Inferior parietal cortex (tissue), 1 donor: Measurements from ENCODE around the gene ANO1.

Experiments used
- DNase-seq: peaks from one replicate; pipeline ENCODE4 v3.0.0-alpha.2; 2016; ENCODE audit errors: extremely low spot score

ANO1 gene

GRCh38 chr11:70095541-70096252, 17.6 kb downstream of the ANO1 start:
- DNase-seq: no peak

GRCh38 chr11:70097783-70098563, 19.9 kb downstream of the ANO1 start:
- DNase-seq: no peak

GRCh38 chr11:70098936-70099335, 20.8 kb downstream of the ANO1 start:
- DNase-seq: no peak

- DNase-seq: no peak
Observed at GRCh38 chr11:70099578-70100279, 21.6 kb downstream of the ANO1 start.

GRCh38 chr11:70100280-70100603, 22.1 kb downstream of the ANO1 start:
- DNase-seq: no peak

GRCh38 chr11:70100791-70101190, 22.7 kb downstream of the ANO1 start:
- no peak for DNase-seq

GRCh38 chr11:70103256-70103975, 25.3 kb downstream of the ANO1 start:
- DNase-seq: no peak

- no peak for DNase-seq
Observed at GRCh38 chr11:70104419-70104818, 26.3 kb downstream of the ANO1 start.

- DNase-seq: no peak
Observed at GRCh38 chr11:70104961-70105360, 26.8 kb downstream of the ANO1 start.

GRCh38 chr11:70105369-70105754, 27.2 kb downstream of the ANO1 start:
- DNase-seq: no peak

GRCh38 chr11:70105755-70106571, 27.8 kb downstream of the ANO1 start:
- DNase-seq: no peak

GRCh38 chr11:70106757-70107156, 28.6 kb downstream of the ANO1 start:
- no peak for DNase-seq

GRCh38 chr11:70107191-70107590, 29.1 kb downstream of the ANO1 start:
- DNase-seq: no peak

- no peak for DNase-seq
Observed at GRCh38 chr11:70107756-70108155, 29.6 kb downstream of the ANO1 start.

- no peak for DNase-seq
Observed at GRCh38 chr11:70108250-70108649, 30.1 kb downstream of the ANO1 start.

- DNase-seq: no peak
Observed at GRCh38 chr11:70109006-70109405, 30.9 kb downstream of the ANO1 start.

- DNase-seq: no peak
Observed at GRCh38 chr11:70109903-70110302, 31.8 kb downstream of the ANO1 start.

GRCh38 chr11:70110538-70111055, 32.5 kb downstream of the ANO1 start:
- no peak for DNase-seq

- no peak for DNase-seq
Observed at GRCh38 chr11:70111269-70112016, 33.3 kb downstream of the ANO1 start.

- DNase-seq: no peak
Observed at GRCh38 chr11:70112017-70112434, 33.9 kb downstream of the ANO1 start.
